ENCODE results near the gene IFI16.

DNA sequence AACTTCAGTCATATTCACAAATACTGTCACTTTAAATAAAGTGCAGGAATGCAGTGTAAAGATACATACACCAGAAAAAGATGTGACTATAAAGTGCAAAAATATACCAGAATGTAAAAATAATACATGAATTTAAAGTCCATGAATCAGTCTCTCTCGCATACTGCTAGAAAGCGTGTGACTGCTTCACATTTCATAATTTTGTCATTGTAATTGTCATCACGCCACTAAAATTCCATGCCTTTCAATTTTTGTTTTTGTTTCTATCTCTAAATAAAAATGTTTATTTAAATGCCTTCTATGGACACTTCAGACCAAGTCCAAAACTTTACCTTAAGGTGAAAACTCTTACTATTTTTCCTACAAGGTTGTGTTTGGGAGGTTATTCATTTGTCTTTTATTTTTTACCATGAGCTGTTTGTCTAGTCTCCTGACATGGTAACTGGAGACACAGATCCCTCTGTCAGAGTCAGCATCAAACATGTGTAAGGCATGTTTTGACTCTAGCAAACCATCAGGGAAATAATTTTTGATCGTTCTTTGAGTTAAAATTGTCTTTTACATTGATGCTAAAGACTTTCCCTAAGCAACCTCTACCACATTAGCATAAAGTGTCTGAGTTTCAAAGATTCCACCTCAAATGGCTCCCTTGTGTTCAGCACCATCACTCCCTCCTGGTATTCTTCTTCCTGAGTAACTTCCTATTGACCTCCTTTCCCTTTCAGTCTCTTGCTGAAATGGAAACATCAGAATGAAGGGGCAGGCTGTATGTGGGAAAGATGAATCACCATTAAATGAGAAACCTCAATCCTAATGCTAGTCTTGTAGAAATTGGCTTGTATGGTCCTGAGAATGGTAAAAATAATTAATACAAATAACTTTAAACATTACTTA lies 80.8 kb downstream of the IFI16 start:
- TF ChIP-seq, protein P1, sequence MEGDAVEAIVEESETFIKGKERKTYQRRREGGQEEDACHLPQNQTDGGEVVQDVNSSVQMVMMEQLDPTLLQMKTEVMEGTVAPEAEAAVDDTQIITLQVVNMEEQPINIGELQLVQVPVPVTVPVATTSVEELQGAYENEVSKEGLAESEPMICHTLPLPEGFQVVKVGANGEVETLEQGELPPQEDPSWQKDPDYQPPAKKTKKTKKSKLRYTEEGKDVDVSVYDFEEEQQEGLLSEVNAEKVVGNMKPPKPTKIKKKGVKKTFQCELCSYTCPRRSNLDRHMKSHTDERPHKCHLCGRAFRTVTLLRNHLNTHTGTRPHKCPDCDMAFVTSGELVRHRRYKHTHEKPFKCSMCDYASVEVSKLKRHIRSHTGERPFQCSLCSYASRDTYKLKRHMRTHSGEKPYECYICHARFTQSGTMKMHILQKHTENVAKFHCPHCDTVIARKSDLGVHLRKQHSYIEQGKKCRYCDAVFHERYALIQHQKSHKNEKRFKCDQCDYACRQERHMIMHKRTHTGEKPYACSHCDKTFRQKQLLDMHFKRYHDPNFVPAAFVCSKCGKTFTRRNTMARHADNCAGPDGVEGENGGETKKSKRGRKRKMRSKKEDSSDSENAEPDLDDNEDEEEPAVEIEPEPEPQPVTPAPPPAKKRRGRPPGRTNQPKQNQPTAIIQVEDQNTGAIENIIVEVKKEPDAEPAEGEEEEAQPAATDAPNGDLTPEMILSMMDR (IDR thresholded peaks at IDR 0.05) = no peak
- TF ChIP-seq POLR2A (IDR thresholded peaks at IDR 0.05) = no peak

All from esophagus squamous epithelium (tissue), 4 donors.